AG09319 (cell line): ENCODE measurements around the gene SUPT3H.

ENCODE experiments used
- DNase-seq: peaks from one replicate; pipeline ENCODE4 v3.0.0-alpha.2; 2010; ENCODE audit warnings: low read depth; ENCODE audit errors: extremely low read depth
- TF ChIP-seq, protein P1 (sequence below): IDR thresholded peaks from 2 replicates; pipeline ENCODE4 v1.5.1; 2011; ENCODE audit warnings: low read depth, mild to moderate bottlenecking, inconsistent platforms, low read length, moderate library complexity

SUPT3H gene

DNA sequence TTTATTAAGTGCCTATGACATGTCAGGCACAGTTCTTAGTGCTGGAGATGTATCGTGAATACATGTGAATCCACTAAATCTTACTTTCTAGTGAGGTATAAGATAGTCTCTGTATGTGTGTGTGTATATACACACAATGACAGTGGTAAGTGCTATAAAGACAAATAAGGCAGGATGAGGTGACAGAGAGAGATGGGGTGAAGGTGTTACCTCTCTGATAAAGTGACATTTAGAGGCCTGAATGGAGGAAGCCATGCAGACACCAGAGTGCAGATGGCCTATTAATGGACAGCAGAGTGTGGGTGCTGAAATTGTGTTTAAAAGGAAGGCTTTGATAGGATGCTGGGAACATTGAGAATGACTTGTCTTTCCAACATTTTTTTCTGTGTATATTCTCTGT lies 535.9 kb downstream of the SUPT3H start:
- TF ChIP-seq, protein P1, sequence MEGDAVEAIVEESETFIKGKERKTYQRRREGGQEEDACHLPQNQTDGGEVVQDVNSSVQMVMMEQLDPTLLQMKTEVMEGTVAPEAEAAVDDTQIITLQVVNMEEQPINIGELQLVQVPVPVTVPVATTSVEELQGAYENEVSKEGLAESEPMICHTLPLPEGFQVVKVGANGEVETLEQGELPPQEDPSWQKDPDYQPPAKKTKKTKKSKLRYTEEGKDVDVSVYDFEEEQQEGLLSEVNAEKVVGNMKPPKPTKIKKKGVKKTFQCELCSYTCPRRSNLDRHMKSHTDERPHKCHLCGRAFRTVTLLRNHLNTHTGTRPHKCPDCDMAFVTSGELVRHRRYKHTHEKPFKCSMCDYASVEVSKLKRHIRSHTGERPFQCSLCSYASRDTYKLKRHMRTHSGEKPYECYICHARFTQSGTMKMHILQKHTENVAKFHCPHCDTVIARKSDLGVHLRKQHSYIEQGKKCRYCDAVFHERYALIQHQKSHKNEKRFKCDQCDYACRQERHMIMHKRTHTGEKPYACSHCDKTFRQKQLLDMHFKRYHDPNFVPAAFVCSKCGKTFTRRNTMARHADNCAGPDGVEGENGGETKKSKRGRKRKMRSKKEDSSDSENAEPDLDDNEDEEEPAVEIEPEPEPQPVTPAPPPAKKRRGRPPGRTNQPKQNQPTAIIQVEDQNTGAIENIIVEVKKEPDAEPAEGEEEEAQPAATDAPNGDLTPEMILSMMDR = no peak
- no peak for DNase-seq

DNA sequence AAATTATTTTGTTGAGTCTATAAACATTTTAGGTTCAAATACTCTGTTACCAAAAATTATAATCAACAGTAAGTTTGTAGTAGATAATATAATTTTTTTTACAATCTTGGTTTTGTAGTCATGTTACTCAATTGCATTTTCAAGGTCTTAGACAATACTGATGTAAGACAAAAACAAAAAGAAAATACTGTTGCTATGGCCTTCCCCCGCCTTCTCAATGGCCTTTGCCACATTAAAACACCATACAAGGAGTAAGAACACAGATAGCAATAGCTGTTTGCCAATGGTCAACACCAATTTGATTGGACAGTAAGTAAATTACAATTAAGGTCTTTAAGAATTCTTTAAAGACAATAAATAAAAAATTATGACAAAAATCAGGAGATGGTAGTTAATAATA lies 540.0 kb downstream of the SUPT3H start:
- TF ChIP-seq, protein P1 = no peak
- DNase-seq = no peak

- TF ChIP-seq, protein P1 = no peak
- DNase-seq = no peak
These were observed 540.5 kb downstream of the SUPT3H start for GRCh38 chr6:44837255-44837654.

- no peak for DNase-seq
- TF ChIP-seq, protein P1 = no peak
These were observed 544.5 kb downstream of the SUPT3H start for GRCh38 chr6:44833248-44833647.

- DNase-seq = no peak
- TF ChIP-seq, protein P1 = no peak
These were observed 546.6 kb downstream of the SUPT3H start for GRCh38 chr6:44831002-44831610.

- TF ChIP-seq, protein P1 = no peak
- DNase-seq = no peak
These were observed 547.9 kb downstream of the SUPT3H start for GRCh38 chr6:44829836-44830235.

DNA sequence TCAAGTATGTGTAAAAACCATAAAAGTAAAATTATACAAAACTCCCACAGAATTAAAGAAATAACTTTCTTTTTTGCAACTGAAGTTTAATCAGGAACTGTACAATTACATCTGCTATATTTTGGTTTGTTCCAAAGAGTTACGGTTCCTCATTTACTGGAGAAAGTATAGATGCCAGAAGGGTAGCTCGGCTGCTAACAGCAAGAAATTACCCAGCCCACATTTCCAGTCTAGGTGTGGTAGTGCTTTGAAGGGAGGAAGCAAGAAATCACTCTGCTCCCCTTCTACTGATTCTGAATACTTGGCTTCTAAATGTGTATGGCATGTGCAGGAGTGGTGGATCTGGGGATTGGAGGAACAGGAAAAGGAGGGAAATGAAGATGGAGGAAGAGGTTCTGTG lies 549.0 kb downstream of the SUPT3H start:
- no peak for DNase-seq
- TF ChIP-seq, protein P1 = no peak
